K562 (cell line): ENCODE measurements around the gene AFAP1.
A peak's percentile ranks its signal among the peaks of the same experiment; 100 is the strongest.

Experiments used
- EZH2 ChIP-seq: IDR thresholded peaks from 2 replicates; pipeline ENCODE4 v1.6.1; 2012; ENCODE audit warnings: low read depth, mild to moderate bottlenecking, inconsistent platforms, low read length, borderline replicate concordance
- GABPA ChIP-seq: fragments of 200-800 bp; sonication (Bioruptor generic); conservative IDR thresholded peaks from 2 replicates; pipeline ENCODE4 v1.6.1; 2016; ENCODE audit warnings: low read depth, missing genetic modification characterization, missing compliant biosample characterization
- HMG20A ChIP-seq: fragments of 450-650 bp; formaldehyde crosslinking; conservative IDR thresholded peaks from 2 replicates; pipeline ENCODE4 v1.4.0; 2020; ENCODE audit warnings: mild to moderate bottlenecking, mixed read lengths
- JUN ChIP-seq, 2 experiments: sonication (generic) in 1 of 2; formaldehyde crosslinking in 1 of 2; IDR thresholded peaks; 2 replicates each; pipeline versions ENCODE4 v1.6.1 to v1.8.0; 2012 to 2022; ENCODE audit warnings: borderline replicate concordance in 2 of 2, mild to moderate bottlenecking in 2 of 2, improper control_type of control experiment in 1 of 2, low read depth in 1 of 2, low read length in 1 of 2, missing genetic modification reagents in 1 of 2
- LEF1 ChIP-seq: fragments of 450-650 bp; IDR thresholded peaks from 2 replicates; pipeline ENCODE4 v1.6.1; 2016; ENCODE audit warnings: mild to moderate bottlenecking
- MAFK ChIP-seq: IDR thresholded peaks from 2 replicates; pipeline ENCODE4 v1.6.1; 2011; ENCODE audit warnings: low read length, improper control_type of control experiment
- SMAD3 ChIP-seq: fragments of 450-650 bp; formaldehyde crosslinking; conservative IDR thresholded peaks from 2 replicates; pipeline ENCODE4 v1.4.0; 2020; ENCODE audit warnings: mild to moderate bottlenecking
- SREBF2 ChIP-seq: sonication (generic); formaldehyde crosslinking; IDR thresholded peaks from 2 replicates; pipeline ENCODE4 v1.4.0; 2020; ENCODE audit warnings: mild to moderate bottlenecking, missing genetic modification reagents
- ZC3H11A ChIP-seq: IDR thresholded peaks from 2 replicates; pipeline ENCODE4 v1.6.1; 2012; ENCODE audit warnings: low read depth, low read length, improper control_type of control experiment
- TF ChIP-seq, protein P1 (sequence below): sonication (generic); formaldehyde crosslinking; IDR thresholded peaks from 2 replicates; pipeline ENCODE4 v1.8.1; 2023; ENCODE audit warnings: mild to moderate bottlenecking, missing genetic modification reagents
- TF ChIP-seq, protein P2 (sequence below), 2 experiments: fragments of 450-650 bp in 1 of 2; sonication (generic) in 1 of 2; formaldehyde crosslinking; conservative IDR thresholded peaks; 2 replicates each; pipeline versions ENCODE4 v1.4.0 to v1.8.1; 2020 to 2022; ENCODE audit warnings: mild to moderate bottlenecking in 1 of 2, missing genetic modification reagents in 1 of 2
- TF ChIP-seq, protein P3 (sequence below), 3 experiments: IDR thresholded peaks in 2 of 3; conservative IDR thresholded peaks in 1 of 3; 2 replicates each; pipeline ENCODE4 v1.5.1; 2011 to 2012; ENCODE audit warnings: low read length in 3 of 3, mild to moderate bottlenecking in 3 of 3, control low read depth in 2 of 3, improper control_type of control experiment in 1 of 3, inconsistent platforms in 1 of 3, low read depth in 1 of 3, mixed read lengths in 1 of 3, moderate library complexity in 1 of 3; ENCODE audit not compliant: insufficient read depth in 2 of 3
- TF ChIP-seq, protein P4 (sequence below): fragments of 450-650 bp; IDR thresholded peaks from 2 replicates; pipeline ENCODE4 v1.6.1; 2016; ENCODE audit warnings: mild to moderate bottlenecking, moderate library complexity

DNA sequence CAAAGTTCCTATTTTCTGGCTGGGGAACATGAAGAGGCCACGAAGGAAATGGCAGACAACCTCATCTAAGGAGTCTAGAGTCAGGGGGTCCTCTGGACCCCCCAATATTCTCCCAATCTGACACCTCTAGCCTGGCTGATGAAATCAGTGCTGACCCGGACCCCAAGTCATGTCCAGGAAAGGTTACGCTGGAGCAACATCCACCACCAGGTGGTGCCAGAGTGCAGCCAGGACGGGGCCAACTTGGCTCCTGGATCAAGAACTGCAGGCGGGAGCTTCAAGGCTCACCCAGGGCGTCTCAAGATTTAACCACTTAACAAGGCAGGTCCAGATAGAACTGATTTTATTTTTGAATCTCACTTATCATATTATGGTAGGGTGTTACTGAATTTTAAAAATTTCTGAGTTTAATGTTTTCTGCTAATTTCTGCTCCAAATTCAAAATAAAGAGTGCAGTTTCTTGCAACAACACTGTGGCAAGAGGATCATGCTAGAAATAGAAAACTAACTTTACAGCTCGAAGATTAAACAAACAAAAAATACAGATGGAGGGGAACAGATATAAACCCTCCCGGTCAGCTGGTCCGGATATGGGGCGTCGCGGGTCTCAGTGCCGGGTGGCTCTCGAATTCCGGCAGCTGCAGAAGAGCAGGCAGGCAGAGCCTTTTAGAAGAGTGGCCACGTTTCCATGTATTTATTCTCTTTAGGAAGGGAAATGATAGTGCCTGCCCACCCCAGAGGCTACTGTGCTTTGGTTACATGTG is 135.5 kb downstream of the AFAP1 start:
- TF ChIP-seq, protein P1, sequence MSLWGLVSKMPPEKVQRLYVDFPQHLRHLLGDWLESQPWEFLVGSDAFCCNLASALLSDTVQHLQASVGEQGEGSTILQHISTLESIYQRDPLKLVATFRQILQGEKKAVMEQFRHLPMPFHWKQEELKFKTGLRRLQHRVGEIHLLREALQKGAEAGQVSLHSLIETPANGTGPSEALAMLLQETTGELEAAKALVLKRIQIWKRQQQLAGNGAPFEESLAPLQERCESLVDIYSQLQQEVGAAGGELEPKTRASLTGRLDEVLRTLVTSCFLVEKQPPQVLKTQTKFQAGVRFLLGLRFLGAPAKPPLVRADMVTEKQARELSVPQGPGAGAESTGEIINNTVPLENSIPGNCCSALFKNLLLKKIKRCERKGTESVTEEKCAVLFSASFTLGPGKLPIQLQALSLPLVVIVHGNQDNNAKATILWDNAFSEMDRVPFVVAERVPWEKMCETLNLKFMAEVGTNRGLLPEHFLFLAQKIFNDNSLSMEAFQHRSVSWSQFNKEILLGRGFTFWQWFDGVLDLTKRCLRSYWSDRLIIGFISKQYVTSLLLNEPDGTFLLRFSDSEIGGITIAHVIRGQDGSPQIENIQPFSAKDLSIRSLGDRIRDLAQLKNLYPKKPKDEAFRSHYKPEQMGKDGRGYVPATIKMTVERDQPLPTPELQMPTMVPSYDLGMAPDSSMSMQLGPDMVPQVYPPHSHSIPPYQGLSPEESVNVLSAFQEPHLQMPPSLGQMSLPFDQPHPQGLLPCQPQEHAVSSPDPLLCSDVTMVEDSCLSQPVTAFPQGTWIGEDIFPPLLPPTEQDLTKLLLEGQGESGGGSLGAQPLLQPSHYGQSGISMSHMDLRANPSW (CRISPR knock-in tag) = no peak
- TF ChIP-seq GABPA (tag) = no peak
- TF ChIP-seq MAFK = no peak
- TF ChIP-seq, protein P2, sequence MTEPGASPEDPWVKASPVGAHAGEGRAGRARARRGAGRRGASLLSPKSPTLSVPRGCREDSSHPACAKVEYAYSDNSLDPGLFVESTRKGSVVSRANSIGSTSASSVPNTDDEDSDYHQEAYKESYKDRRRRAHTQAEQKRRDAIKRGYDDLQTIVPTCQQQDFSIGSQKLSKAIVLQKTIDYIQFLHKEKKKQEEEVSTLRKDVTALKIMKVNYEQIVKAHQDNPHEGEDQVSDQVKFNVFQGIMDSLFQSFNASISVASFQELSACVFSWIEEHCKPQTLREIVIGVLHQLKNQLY (CRISPR knock-in tag; conservative IDR thresholded peaks at IDR 0.05) = no peak
- TF ChIP-seq LEF1 = no peak
- TF ChIP-seq, protein P3, sequence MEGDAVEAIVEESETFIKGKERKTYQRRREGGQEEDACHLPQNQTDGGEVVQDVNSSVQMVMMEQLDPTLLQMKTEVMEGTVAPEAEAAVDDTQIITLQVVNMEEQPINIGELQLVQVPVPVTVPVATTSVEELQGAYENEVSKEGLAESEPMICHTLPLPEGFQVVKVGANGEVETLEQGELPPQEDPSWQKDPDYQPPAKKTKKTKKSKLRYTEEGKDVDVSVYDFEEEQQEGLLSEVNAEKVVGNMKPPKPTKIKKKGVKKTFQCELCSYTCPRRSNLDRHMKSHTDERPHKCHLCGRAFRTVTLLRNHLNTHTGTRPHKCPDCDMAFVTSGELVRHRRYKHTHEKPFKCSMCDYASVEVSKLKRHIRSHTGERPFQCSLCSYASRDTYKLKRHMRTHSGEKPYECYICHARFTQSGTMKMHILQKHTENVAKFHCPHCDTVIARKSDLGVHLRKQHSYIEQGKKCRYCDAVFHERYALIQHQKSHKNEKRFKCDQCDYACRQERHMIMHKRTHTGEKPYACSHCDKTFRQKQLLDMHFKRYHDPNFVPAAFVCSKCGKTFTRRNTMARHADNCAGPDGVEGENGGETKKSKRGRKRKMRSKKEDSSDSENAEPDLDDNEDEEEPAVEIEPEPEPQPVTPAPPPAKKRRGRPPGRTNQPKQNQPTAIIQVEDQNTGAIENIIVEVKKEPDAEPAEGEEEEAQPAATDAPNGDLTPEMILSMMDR (IDR thresholded peaks at IDR 0.05 in 2 of 3, conservative IDR thresholded peaks at IDR 0.05 in 1 of 3; ENCODE audit: insufficient read depth in 2 of 3, low read depth in 1 of 3, low read length in 3 of 3) = peak; percentile 90 to 92 (median 90)
- TF ChIP-seq EZH2 = no peak
- TF ChIP-seq, protein P4, sequence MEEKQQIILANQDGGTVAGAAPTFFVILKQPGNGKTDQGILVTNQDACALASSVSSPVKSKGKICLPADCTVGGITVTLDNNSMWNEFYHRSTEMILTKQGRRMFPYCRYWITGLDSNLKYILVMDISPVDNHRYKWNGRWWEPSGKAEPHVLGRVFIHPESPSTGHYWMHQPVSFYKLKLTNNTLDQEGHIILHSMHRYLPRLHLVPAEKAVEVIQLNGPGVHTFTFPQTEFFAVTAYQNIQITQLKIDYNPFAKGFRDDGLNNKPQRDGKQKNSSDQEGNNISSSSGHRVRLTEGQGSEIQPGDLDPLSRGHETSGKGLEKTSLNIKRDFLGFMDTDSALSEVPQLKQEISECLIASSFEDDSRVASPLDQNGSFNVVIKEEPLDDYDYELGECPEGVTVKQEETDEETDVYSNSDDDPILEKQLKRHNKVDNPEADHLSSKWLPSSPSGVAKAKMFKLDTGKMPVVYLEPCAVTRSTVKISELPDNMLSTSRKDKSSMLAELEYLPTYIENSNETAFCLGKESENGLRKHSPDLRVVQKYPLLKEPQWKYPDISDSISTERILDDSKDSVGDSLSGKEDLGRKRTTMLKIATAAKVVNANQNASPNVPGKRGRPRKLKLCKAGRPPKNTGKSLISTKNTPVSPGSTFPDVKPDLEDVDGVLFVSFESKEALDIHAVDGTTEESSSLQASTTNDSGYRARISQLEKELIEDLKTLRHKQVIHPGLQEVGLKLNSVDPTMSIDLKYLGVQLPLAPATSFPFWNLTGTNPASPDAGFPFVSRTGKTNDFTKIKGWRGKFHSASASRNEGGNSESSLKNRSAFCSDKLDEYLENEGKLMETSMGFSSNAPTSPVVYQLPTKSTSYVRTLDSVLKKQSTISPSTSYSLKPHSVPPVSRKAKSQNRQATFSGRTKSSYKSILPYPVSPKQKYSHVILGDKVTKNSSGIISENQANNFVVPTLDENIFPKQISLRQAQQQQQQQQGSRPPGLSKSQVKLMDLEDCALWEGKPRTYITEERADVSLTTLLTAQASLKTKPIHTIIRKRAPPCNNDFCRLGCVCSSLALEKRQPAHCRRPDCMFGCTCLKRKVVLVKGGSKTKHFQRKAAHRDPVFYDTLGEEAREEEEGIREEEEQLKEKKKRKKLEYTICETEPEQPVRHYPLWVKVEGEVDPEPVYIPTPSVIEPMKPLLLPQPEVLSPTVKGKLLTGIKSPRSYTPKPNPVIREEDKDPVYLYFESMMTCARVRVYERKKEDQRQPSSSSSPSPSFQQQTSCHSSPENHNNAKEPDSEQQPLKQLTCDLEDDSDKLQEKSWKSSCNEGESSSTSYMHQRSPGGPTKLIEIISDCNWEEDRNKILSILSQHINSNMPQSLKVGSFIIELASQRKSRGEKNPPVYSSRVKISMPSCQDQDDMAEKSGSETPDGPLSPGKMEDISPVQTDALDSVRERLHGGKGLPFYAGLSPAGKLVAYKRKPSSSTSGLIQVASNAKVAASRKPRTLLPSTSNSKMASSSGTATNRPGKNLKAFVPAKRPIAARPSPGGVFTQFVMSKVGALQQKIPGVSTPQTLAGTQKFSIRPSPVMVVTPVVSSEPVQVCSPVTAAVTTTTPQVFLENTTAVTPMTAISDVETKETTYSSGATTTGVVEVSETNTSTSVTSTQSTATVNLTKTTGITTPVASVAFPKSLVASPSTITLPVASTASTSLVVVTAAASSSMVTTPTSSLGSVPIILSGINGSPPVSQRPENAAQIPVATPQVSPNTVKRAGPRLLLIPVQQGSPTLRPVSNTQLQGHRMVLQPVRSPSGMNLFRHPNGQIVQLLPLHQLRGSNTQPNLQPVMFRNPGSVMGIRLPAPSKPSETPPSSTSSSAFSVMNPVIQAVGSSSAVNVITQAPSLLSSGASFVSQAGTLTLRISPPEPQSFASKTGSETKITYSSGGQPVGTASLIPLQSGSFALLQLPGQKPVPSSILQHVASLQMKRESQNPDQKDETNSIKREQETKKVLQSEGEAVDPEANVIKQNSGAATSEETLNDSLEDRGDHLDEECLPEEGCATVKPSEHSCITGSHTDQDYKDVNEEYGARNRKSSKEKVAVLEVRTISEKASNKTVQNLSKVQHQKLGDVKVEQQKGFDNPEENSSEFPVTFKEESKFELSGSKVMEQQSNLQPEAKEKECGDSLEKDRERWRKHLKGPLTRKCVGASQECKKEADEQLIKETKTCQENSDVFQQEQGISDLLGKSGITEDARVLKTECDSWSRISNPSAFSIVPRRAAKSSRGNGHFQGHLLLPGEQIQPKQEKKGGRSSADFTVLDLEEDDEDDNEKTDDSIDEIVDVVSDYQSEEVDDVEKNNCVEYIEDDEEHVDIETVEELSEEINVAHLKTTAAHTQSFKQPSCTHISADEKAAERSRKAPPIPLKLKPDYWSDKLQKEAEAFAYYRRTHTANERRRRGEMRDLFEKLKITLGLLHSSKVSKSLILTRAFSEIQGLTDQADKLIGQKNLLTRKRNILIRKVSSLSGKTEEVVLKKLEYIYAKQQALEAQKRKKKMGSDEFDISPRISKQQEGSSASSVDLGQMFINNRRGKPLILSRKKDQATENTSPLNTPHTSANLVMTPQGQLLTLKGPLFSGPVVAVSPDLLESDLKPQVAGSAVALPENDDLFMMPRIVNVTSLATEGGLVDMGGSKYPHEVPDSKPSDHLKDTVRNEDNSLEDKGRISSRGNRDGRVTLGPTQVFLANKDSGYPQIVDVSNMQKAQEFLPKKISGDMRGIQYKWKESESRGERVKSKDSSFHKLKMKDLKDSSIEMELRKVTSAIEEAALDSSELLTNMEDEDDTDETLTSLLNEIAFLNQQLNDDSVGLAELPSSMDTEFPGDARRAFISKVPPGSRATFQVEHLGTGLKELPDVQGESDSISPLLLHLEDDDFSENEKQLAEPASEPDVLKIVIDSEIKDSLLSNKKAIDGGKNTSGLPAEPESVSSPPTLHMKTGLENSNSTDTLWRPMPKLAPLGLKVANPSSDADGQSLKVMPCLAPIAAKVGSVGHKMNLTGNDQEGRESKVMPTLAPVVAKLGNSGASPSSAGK = no peak
- TF ChIP-seq HMG20A = no peak
- TF ChIP-seq ZC3H11A = no peak
- TF ChIP-seq JUN (IDR thresholded peaks at IDR 0.05; ENCODE audit: borderline replicate concordance, low read depth, low read length) = no peak
- no peak for TF ChIP-seq JUN (CRISPR knock-in tag; IDR thresholded peaks at IDR 0.05; ENCODE audit: borderline replicate concordance)
- TF ChIP-seq SREBF2 (CRISPR knock-in tag) = no peak
- no peak for TF ChIP-seq SMAD3 (CRISPR knock-in tag)
